Activated naive CD4-positive, alpha-beta T cell treated with anti-CD3 and anti-CD28 coated beads for 36 hours (primary cell): ENCODE data around the gene ATXN7L2. TPM values are rescaled to one million over a fixed set of nuclear protein-coding genes. Genes with fewer than 3 reads are reported as not detected.
A peak's percentile ranks its signal among the peaks of the same experiment; 100 is the strongest.

Source experiments
- CTCF ChIA-PET: fragments of 350-600 bp; sonication (Branson Sonifier 250); formaldehyde crosslinking; loops from one replicate; lab custom pipeline; 2021; ENCODE audit warnings: antibody characterized with exemption; lab: Charles Lee
- DNase-seq: peaks from one replicate; pipeline ENCODE4 v3.0.0-alpha.2; 2020
- H3K27ac Mint-ChIP-seq: one replicate; pipeline ENCODE4 v1.8.0; 2021; ENCODE audit warnings: mild to moderate bottlenecking, mixed read lengths
- H3K27me3 Mint-ChIP-seq: one replicate; pipeline ENCODE4 v1.8.0; 2021; ENCODE audit warnings: low read depth, mixed read lengths
- H3K36me3 Mint-ChIP-seq: one replicate; pipeline ENCODE4 v1.8.0; 2021; ENCODE audit warnings: low read depth, mixed read lengths
- H3K4me1 Mint-ChIP-seq: one replicate; pipeline ENCODE4 v1.8.0; 2021; ENCODE audit warnings: low read depth, mixed read lengths
- H3K4me3 Mint-ChIP-seq: one replicate; pipeline ENCODE4 v1.8.0; 2021; ENCODE audit warnings: mild to moderate bottlenecking, moderate library complexity, mixed read lengths
- H3K9me3 Mint-ChIP-seq: one replicate; pipeline ENCODE4 v1.8.0; 2021; ENCODE audit warnings: mixed read lengths
- intact Hi-C: fragments of 100-400 bp; cut with micrococcal nuclease; formaldehyde crosslinking; loops from one replicate; pipeline ENCODE4 v1.15.1; 2023
- total RNA-seq, 2 experiments: library from RNA; stranded (reverse); gene quantifications; one replicate each; pipeline ENCODE4 v1.2.3, GENCODE V29; 2021

Gene ATXN7L2
- total RNA-seq, 2 experiments from 2014 or later, result 15.2 to 16.4 TPM

DNA sequence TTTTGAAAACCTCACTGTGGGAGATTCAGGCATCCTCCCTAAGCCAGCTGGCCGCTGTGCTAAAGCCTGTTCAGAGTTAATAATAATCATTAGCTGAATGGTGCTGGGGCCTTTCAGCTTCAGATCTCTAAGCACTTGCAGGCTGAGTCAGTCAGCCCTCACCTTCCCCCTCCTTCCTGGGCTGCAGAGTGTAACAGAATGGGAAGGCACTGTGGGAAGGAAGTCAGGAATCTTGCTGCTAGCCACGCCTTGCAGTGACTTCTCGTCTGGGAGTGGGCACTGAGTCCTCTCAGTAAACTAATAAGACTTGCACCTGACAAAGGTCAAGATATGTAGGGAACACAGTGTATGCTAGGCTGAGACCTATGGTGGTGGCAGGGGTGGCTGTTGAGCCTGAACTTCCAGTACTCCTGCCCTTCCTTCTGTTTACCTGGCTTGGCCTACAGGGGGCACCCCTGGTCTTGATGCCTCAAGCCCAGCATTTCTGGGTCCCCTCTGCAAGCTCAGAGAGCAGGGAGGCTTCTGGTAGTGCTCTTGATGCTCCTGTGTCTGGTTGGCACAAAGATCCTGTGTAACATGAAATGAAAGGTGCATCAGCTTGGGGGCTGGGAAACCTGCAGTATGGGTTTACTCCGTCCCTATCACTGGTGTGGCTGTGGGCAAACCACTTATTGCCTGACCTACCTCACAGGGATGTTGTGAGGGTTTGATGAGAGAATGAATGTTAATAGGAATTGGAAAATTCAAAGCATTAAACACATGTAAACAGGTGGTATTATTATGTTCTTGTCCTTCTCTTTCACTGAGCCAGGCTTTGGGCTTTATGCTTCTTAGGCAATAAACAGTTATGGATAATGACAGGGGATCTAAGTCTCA is 16.2 kb downstream of the ATXN7L2 start:
- DNase-seq, result peak; percentile 73
- intact Hi-C loops, result loop anchor here (5.0 kb wide), 2 partner anchors 117 to 407 kb away; partner anchors contain the start of genes AMPD2 and GNAT2
- Mint-ChIP-seq H3K9me3 (no peaks in the 10 kb centered on the region), H3K27ac (peak overlapping the region; percentile 81), H3K4me3 (no peak overlapping the region), H3K4me1 (peaks cover 91% of the 10 kb centered on the region), H3K36me3 (no peaks in the 10 kb centered on the region), H3K27me3 (no peaks in the 10 kb centered on the region)
- CTCF ChIA-PET, result interaction anchor here (1.1 to 35.8 kb wide), 8 partner anchors 4 to 143 kb away, joined by 3 to 1207 read pairs (median 5); partner anchors contain the start of genes AMIGO1, CYB561D1, GPR61 and SYPL2

- intact Hi-C loops, result loop anchor here (5.0 kb wide), 2 partner anchors 116 to 406 kb away; partner anchors contain the start of genes AMPD2 and GNAT2
- H3K4me3 Mint-ChIP-seq, result no peak overlapping the region
- H3K27ac Mint-ChIP-seq, result peak overlapping the region; percentile 80
These were observed 17.3 kb downstream of the ATXN7L2 start for GRCh38 chr1:109500941-109501381.

DNA sequence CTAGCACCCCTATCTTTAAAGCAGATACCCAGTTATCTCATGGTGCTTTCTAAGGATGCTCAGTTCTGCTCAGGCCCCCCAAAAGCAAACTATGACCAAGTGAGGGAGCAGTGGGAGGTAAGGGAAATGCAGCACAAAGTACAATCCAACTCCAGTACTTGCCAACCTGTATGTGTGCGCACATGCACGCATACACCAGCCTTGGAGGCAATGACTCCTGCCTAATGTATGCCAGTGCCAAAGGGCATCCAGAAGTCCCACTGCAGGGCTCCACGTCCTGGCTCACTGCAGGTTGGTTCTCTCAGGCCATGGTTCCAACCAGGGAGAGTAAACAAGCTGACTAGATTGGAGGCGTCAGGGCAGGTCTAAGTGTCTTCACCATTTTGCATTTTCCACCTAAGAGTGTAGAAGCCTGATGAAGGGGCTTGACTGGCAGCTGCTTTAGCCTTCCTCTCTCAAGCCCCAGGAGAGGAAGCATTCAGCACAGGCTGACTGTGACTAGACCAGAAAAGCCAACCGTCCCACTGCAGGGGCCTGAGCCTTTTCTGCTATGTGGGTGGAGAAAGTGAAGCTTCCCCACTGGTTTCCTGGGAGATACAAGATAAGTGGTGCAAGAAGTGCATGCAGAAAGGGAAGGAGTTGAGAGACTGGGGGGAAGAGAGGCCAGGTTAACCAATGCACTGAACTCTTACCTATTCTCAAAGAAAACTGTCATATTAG is 18.1 kb downstream of the ATXN7L2 start:
- Mint-ChIP-seq H3K27ac (peak overlapping the region; percentile 80), H3K27me3 (no peaks in the 10 kb centered on the region), H3K9me3 (no peaks in the 10 kb centered on the region), H3K36me3 (no peaks in the 10 kb centered on the region), H3K4me3 (no peak overlapping the region), H3K4me1 (peaks cover 87% of the 10 kb centered on the region)
- DNase-seq, result no peak
- intact Hi-C loops, result loop anchor here (1.0 to 5.0 kb wide), 3 partner anchors 8 to 405 kb away; partner anchors contain the start of genes AMPD2, CYB561D1 and GNAT2
- CTCF ChIA-PET, result interaction anchor here (15.8 to 35.8 kb wide), 3 partner anchors 6 to 29 kb away, joined by 375 to 1207 read pairs (median 375); partner anchors contain the start of genes AMIGO1, CYB561D1 and GPR61

More at GRCh38 chr1:109500941-109501381, 17.3 kb downstream of the ATXN7L2 start:
- H3K4me1 Mint-ChIP-seq, result peaks cover 91% of the 10 kb centered on the region
- CTCF ChIA-PET, result interaction anchor here (1.1 to 35.8 kb wide), 6 partner anchors 5 to 142 kb away, joined by 3 to 1207 read pairs (median 190); partner anchors contain the start of genes AMIGO1, CYB561D1, GPR61 and SYPL2
- H3K27me3 Mint-ChIP-seq, result no peaks in the 10 kb centered on the region
- no peaks in the 10 kb centered on the region for H3K9me3 Mint-ChIP-seq
- H3K36me3 Mint-ChIP-seq, result no peaks in the 10 kb centered on the region
- DNase-seq, result no peak

- H3K4me3 Mint-ChIP-seq, result peak overlapping the region; percentile 25
- CTCF ChIA-PET, result interaction anchor here (1.3 to 35.8 kb wide), 4 partner anchors 6 to 137 kb away, joined by 4 to 1207 read pairs (median 375); partner anchors contain the start of genes AMIGO1, CYB561D1 and GPR61
- peaks cover 4% of the 10 kb centered on the region for H3K9me3 Mint-ChIP-seq
- DNase-seq, result peak; percentile 64
- no peaks in the 10 kb centered on the region for H3K36me3 Mint-ChIP-seq
- H3K4me1 Mint-ChIP-seq, result peaks cover 89% of the 10 kb centered on the region
- H3K27ac Mint-ChIP-seq, result peak overlapping the region; percentile 80
- intact Hi-C loops, result loop anchor here (1.0 to 5.0 kb wide), 3 partner anchors 8 to 405 kb away; partner anchors contain the start of genes AMPD2, CYB561D1 and GNAT2
- H3K27me3 Mint-ChIP-seq, result no peaks in the 10 kb centered on the region
These were observed 18.7 kb downstream of the ATXN7L2 start for GRCh38 chr1:109502364-109502851.

DNA sequence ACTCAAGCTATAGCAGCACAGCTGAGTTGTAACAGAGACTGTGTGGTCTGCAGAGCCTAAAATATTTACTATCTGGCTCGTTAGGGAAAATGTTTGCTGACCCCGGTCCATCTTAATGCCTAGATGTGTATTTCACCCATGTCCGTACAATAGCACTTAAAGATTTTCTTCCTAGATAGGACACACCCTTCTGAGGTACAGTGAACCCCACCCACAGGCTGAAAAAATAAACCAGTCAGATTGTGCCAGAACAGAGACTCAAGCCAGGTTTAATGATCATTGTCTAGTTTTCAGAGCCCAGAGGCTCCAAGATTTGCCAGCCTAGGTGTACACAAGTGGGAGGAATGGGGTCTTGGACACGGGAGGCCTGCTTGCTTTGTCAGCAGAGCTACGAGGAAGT is 20.2 kb downstream of the ATXN7L2 start:
- CTCF ChIA-PET, result interaction anchor here (1.1 to 35.8 kb wide), 5 partner anchors 5 to 136 kb away, joined by 3 to 1207 read pairs (median 375); partner anchors contain the start of genes AMIGO1, CYB561D1 and GPR61
- H3K9me3 Mint-ChIP-seq, result peaks cover 4% of the 10 kb centered on the region
- intact Hi-C loops, result loop anchor here (5.0 kb wide), 2 partner anchors 113 to 403 kb away; partner anchors contain the start of genes AMPD2 and GNAT2
- H3K27ac Mint-ChIP-seq, result peak overlapping the region; percentile 91
- H3K36me3 Mint-ChIP-seq, result peaks cover 4% of the 10 kb centered on the region
- H3K4me3 Mint-ChIP-seq, result no peak overlapping the region
- H3K27me3 Mint-ChIP-seq, result no peaks in the 10 kb centered on the region
- peaks cover 88% of the 10 kb centered on the region for H3K4me1 Mint-ChIP-seq
- no peak for DNase-seq

- DNase-seq, result no peak
- intact Hi-C loops, result loop anchor here (5.0 kb wide), 3 partner anchors 112 to 413 kb away; partner anchors contain the start of genes AMPD2, GNAT2 and TMEM167B
- Mint-ChIP-seq H3K4me1 (peaks cover 83% of the 10 kb centered on the region), H3K4me3 (no peak overlapping the region), H3K27ac (peak overlapping the region; percentile 80), H3K27me3 (no peaks in the 10 kb centered on the region), H3K36me3 (peaks cover 4% of the 10 kb centered on the region), H3K9me3 (peaks cover 4% of the 10 kb centered on the region)
- CTCF ChIA-PET, result interaction anchor here (0.8 to 35.8 kb wide), 6 partner anchors 9 to 80 kb away, joined by 3 to 1207 read pairs (median 4); partner anchors contain the start of genes ATXN7L2, CYB561D1 and GPR61
These were observed 21.3 kb downstream of the ATXN7L2 start for GRCh38 chr1:109504974-109505373.

- H3K27me3 Mint-ChIP-seq, result no peaks in the 10 kb centered on the region
These were observed 24.5 kb downstream of the ATXN7L2 start for GRCh38 chr1:109508001-109508872.

DNA sequence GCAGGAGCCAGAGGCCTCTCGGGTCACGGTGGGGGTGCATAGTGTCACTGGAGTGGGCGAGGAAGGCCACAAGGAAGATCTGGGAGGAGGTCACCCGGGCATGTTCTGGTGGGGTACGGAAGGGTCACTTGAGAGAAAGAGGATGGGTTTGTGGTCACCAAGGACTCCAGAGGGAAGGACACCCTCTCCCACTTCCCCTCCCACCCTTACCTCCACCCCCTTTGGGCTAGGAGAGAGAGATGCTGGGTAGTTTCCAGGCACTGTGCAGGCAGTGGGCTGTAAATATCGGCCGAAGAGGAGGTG is 25.1 kb downstream of the ATXN7L2 start:
- intact Hi-C loops, result loop anchor here (2.0 to 5.0 kb wide), 2 partner anchors 26 to 417 kb away; partner anchors contain the start of genes ATXN7L2 and TMEM167B
- no peak overlapping the region for H3K27ac Mint-ChIP-seq
- H3K4me3 Mint-ChIP-seq, result peak overlapping the region; percentile 85
- peaks cover 63% of the 10 kb centered on the region for H3K4me1 Mint-ChIP-seq
- no peak for DNase-seq
- peaks cover 4% of the 10 kb centered on the region for H3K36me3 Mint-ChIP-seq
- peaks cover 4% of the 10 kb centered on the region for H3K9me3 Mint-ChIP-seq
- CTCF ChIA-PET, result interaction anchor here (21.4 to 35.8 kb wide), 2 partner anchors 13 to 22 kb away, joined by 375 to 1207 read pairs; partner anchors contain the start of genes CYB561D1 and GPR61
- H3K27me3 Mint-ChIP-seq, result no peaks in the 10 kb centered on the region

More at GRCh38 chr1:109508001-109508872, 24.5 kb downstream of the ATXN7L2 start:
- peaks cover 4% of the 10 kb centered on the region for H3K36me3 Mint-ChIP-seq
- CTCF ChIA-PET, result interaction anchor here (21.4 to 35.8 kb wide), 2 partner anchors 12 to 23 kb away, joined by 375 to 1207 read pairs; partner anchors contain the start of genes CYB561D1 and GPR61
- peak overlapping the region; percentile 85 for H3K4me3 Mint-ChIP-seq
- DNase-seq, result no peak
- H3K27ac Mint-ChIP-seq, result no peak overlapping the region
- intact Hi-C loops, result loop anchor here (2.0 to 5.0 kb wide), 2 partner anchors 25 to 416 kb away; partner anchors contain the start of genes ATXN7L2 and TMEM167B
- H3K4me1 Mint-ChIP-seq, result peaks cover 68% of the 10 kb centered on the region
- peaks cover 4% of the 10 kb centered on the region for H3K9me3 Mint-ChIP-seq

- Mint-ChIP-seq H3K9me3 (peaks cover 4% of the 10 kb centered on the region), H3K27me3 (no peaks in the 10 kb centered on the region), H3K36me3 (peaks cover 4% of the 10 kb centered on the region), H3K27ac (peak within 1 kb of the TSS; percentile 73), H3K4me3 (peak within 1 kb of the TSS; percentile 88), H3K4me1 (peaks cover 59% of the 10 kb centered on the region)
- DNase-seq, result peak; percentile 54
- CTCF ChIA-PET, result interaction anchor here (0.9 to 35.8 kb wide), 3 partner anchors 14 to 84 kb away, joined by 3 to 1207 read pairs (median 375); partner anchors contain the start of genes CYB561D1, GPR61 and PSMA5
- intact Hi-C loops, result loop anchor here (2.0 to 5.0 kb wide), 2 partner anchors 27 to 417 kb away; partner anchors contain the start of genes ATXN7L2 and TMEM167B
These were observed 25.8 kb downstream of the ATXN7L2 start, which contains the start of gene AMIGO1 for GRCh38 chr1:109509176-109510134. Gene AMIGO1 (minus strand): TSS chr1:109509727. CDS start chr1:109508912, 815 bp downstream.
